ENCODE data around the gene MTA1. TPM values are rescaled to one million over a fixed set of nuclear protein-coding genes. Genes with fewer than 3 reads are reported as not detected.

MTA1 gene
- total RNA-seq, 1 experiment from 2014 or later, result 238 TPM

GRCh38 chr14:105519946-105520698 is 100.5 kb downstream of the MTA1 start:
- H3K27me3 ChIP-seq (replicated peaks; ENCODE audit: insufficient read depth, low read depth, low read length, poor library complexity), result no peaks in the 10 kb centered on the region
- TF ChIP-seq, protein P1, sequence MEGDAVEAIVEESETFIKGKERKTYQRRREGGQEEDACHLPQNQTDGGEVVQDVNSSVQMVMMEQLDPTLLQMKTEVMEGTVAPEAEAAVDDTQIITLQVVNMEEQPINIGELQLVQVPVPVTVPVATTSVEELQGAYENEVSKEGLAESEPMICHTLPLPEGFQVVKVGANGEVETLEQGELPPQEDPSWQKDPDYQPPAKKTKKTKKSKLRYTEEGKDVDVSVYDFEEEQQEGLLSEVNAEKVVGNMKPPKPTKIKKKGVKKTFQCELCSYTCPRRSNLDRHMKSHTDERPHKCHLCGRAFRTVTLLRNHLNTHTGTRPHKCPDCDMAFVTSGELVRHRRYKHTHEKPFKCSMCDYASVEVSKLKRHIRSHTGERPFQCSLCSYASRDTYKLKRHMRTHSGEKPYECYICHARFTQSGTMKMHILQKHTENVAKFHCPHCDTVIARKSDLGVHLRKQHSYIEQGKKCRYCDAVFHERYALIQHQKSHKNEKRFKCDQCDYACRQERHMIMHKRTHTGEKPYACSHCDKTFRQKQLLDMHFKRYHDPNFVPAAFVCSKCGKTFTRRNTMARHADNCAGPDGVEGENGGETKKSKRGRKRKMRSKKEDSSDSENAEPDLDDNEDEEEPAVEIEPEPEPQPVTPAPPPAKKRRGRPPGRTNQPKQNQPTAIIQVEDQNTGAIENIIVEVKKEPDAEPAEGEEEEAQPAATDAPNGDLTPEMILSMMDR (conservative IDR thresholded peaks at IDR 0.05; ENCODE audit: low read depth, low read length), result no peak
- TF ChIP-seq EZH2 (IDR thresholded peaks at IDR 0.05; ENCODE audit: borderline replicate concordance, low read depth, low read length, poor library complexity, severe bottlenecking), result no peak
- ChIA-PET CTCF (no interaction called here), POLR2A (ENCODE audit: low non-redundant PET) (no interaction called here)
- H3K36me3 ChIP-seq (ENCODE audit: insufficient read depth, low read length, poor library complexity, severe bottlenecking), result no peaks in the 10 kb centered on the region
- H3K27ac ChIP-seq (ENCODE audit: low read depth, low read length, poor library complexity, severe bottlenecking), result no peak overlapping the region
- BruUV-seq (replicated peaks), result no TSS peak
- H3K4me3 ChIP-seq (ENCODE audit: low read depth, low read length, poor library complexity, severe bottlenecking), result no peak overlapping the region
- no peaks in the 10 kb centered on the region for H3K4me1 ChIP-seq (ENCODE audit: insufficient read depth, low read length, poor library complexity, severe bottlenecking)
- no peaks in the 10 kb centered on the region for H3K9me3 ChIP-seq (ENCODE audit: low read depth, low read length, poor library complexity, severe bottlenecking)
- no peak for DNase-seq (ENCODE audit: low spot score)
- intact Hi-C loops (cut with micrococcal nuclease; ENCODE audit: unreplicated experiment), result no loop called here

Other genes starting within 250 kb of the MTA1 start
- 30.8 and 40.5 TPM in 2 replicates for gene NUDT14, start 238.5 kb upstream of the MTA1 start, total RNA-seq (2021)
- 39.5 and 39.9 TPM in 2 replicates for gene BTBD6, start 171.3 kb upstream of the MTA1 start, total RNA-seq (2021)
- gene BRF1, start 118.8 kb upstream of the MTA1 start, total RNA-seq (2021), result 41.8 and 48.0 TPM in 2 replicates
- 52.5 and 63.4 TPM in 2 replicates for gene PACS2, start 105.1 kb upstream of the MTA1 start, total RNA-seq (2021)
- gene TEX22, start 21.3 kb upstream of the MTA1 start, total RNA-seq (2021), result 2.1 and 2.7 TPM in 2 replicates
- gene CRIP2, start 55.0 kb downstream of the MTA1 start, total RNA-seq (2021), result 154 and 192 TPM in 2 replicates
- gene CRIP1, start 67.1 kb downstream of the MTA1 start, total RNA-seq (2021), result 42.4 and 47.7 TPM in 2 replicates
- 34.0 and 48.0 TPM in 2 replicates for gene TEDC1, start 71.4 kb downstream of the MTA1 start, total RNA-seq (2021)
- gene TMEM121, start 106.8 kb downstream of the MTA1 start, total RNA-seq (2021), result 3.1 and 4.7 TPM in 2 replicates